Measurements from ENCODE around the gene STARD10. TPM values are rescaled to one million over a fixed set of nuclear protein-coding genes. Genes with fewer than 3 reads are reported as not detected.
"Not testable (repeated sequence)": the region's sequence is repeated elsewhere in the genome, so short reads cannot be mapped to it uniquely, and the experiment has no call there.

STARD10 gene
- total RNA-seq, 2 experiments from 2014 or later, result 4.0 to 4.5 TPM

- H3K9me3 Mint-ChIP-seq (ENCODE audit: insufficient read depth), result no peaks in the 10 kb centered on the region
- H3K4me3 Mint-ChIP-seq, result peak within 1 kb of the TSS; percentile 100
- H3K27me3 Mint-ChIP-seq (ENCODE audit: low read depth), result no peaks in the 10 kb centered on the region
- H3K36me3 Mint-ChIP-seq (ENCODE audit: low read depth), result peaks cover 70% of the 10 kb centered on the region
- POLR2A ChIA-PET, result interaction anchor here (0.6 to 2.1 kb wide), 8 partner anchors 13 to 733 kb away, joined by 3 to 15 read pairs (median 6); partner anchors contain the start of genes FCHSD2 and STARD10
- H3K27ac Mint-ChIP-seq, result peak within 1 kb of the TSS; percentile 99
- DNase-seq, result peak; percentile 88
- peaks cover 50% of the 10 kb centered on the region for H3K4me1 Mint-ChIP-seq (ENCODE audit: low read depth)
- CTCF ChIA-PET, result interaction anchor here (1.2 to 6.6 kb wide), 9 partner anchors 13 to 366 kb away, joined by 3 to 65 read pairs (median 7); partner anchors contain the start of genes FCHSD2 and STARD10
- peak; percentile 74 for ATAC-seq
Observed at GRCh38 chr11:72814286-72815109, 20.7 kb upstream of the STARD10 start, which contains the start of gene ATG16L2. ATG16L2 (plus strand) TSS chr11:72814411; CDS start chr11:72814446, 35 bp downstream.

- Mint-ChIP-seq H3K4me3 (peak overlapping the region; percentile 98), H3K27me3 (ENCODE audit: low read depth) (no peaks in the 10 kb centered on the region), H3K36me3 (ENCODE audit: low read depth) (peaks cover 70% of the 10 kb centered on the region), H3K9me3 (ENCODE audit: insufficient read depth) (no peaks in the 10 kb centered on the region), H3K4me1 (ENCODE audit: low read depth) (peaks cover 50% of the 10 kb centered on the region), H3K27ac (peak overlapping the region; percentile 97)
- POLR2A ChIA-PET, result interaction anchor here (0.6 to 1.6 kb wide), 13 partner anchors 16 to 764 kb away, joined by 3 to 21 read pairs (median 4); partner anchors contain the start of genes FCHSD2 and STARD10
- ATAC-seq (peak; percentile 69), DNase-seq (peak; percentile 83)
- CTCF ChIA-PET, result interaction anchor here (0.6 to 6.6 kb wide), 18 partner anchors 8 to 364 kb away, joined by 3 to 65 read pairs (median 4); partner anchors contain the start of genes FCHSD2 and STARD10
Observed at GRCh38 chr11:72813740-72814285, 20.0 kb upstream of the STARD10 start.

GRCh38 chr11:72812967-72813739, 19.3 kb upstream of the STARD10 start:
- Mint-ChIP-seq H3K36me3 (ENCODE audit: low read depth) (peaks cover 68% of the 10 kb centered on the region), H3K27ac (peak overlapping the region; percentile 97), H3K27me3 (ENCODE audit: low read depth) (no peaks in the 10 kb centered on the region), H3K9me3 (ENCODE audit: insufficient read depth) (no peaks in the 10 kb centered on the region), H3K4me3 (peak overlapping the region; percentile 98), H3K4me1 (ENCODE audit: low read depth) (peaks cover 52% of the 10 kb centered on the region)
- DNase-seq (peak; percentile 82), ATAC-seq (peak; percentile 45)
- CTCF ChIA-PET, result interaction anchor here (0.6 to 6.6 kb wide), 22 partner anchors 8 to 365 kb away, joined by 3 to 65 read pairs (median 4); partner anchors contain the start of genes FCHSD2 and STARD10
- POLR2A ChIA-PET, result interaction anchor here (0.6 to 1.6 kb wide), 10 partner anchors 16 to 765 kb away, joined by 3 to 21 read pairs (median 4); partner anchors contain the start of genes FCHSD2 and STARD10

DNA sequence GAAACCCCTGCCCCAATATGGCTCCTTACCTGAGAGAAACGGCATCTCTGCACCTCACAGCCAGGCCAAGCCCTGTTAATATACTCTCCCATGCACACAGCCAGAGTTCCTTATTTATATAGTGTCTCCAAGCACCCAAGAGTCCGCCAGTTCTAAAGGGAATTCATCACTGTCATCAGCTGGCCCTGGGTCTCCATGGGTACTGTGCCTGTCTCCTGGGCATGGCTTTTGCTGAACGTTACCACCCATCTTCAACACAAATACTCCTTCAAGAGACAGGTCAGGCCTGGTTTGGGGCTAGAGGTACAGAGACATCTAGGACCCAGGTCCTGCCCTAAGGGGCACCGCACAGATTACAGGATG, 18.7 kb upstream of the STARD10 start:
- ATAC-seq (no peak), DNase-seq (no peak)
- Mint-ChIP-seq H3K4me1 (ENCODE audit: low read depth) (peaks cover 52% of the 10 kb centered on the region), H3K4me3 (peak overlapping the region; percentile 98), H3K27me3 (ENCODE audit: low read depth) (no peaks in the 10 kb centered on the region), H3K9me3 (ENCODE audit: insufficient read depth) (no peaks in the 10 kb centered on the region), H3K36me3 (ENCODE audit: low read depth) (peaks cover 63% of the 10 kb centered on the region), H3K27ac (peak overlapping the region; percentile 97)
- CTCF ChIA-PET, result interaction anchor here (0.7 to 6.6 kb wide), 11 partner anchors 10 to 90 kb away, joined by 3 to 65 read pairs (median 7); partner anchors contain the start of gene STARD10
- POLR2A ChIA-PET, result interaction anchor here (1.0 to 1.5 kb wide), 3 partner anchors 15 to 87 kb away, joined by 3 to 21 read pairs (median 13); partner anchors contain the start of gene STARD10

- not testable (repeated sequence) for ATAC-seq; H3K27me3 Mint-ChIP-seq (ENCODE audit: low read depth); H3K9me3 Mint-ChIP-seq (ENCODE audit: insufficient read depth); DNase-seq
- ChIA-PET CTCF (interaction anchor here (0.6 to 6.6 kb wide), 6 partner anchors 18 to 367 kb away, joined by 3 to 65 read pairs (median 6); partner anchors contain the start of gene STARD10), POLR2A (interaction anchor here (0.6 to 0.9 kb wide), 2 partner anchors 10 to 331 kb away, joined by 3 read pairs; partner anchors contain the start of gene FCHSD2)
- Mint-ChIP-seq H3K4me3 (peak overlapping the region; percentile 68), H3K27ac (peak overlapping the region; percentile 29), H3K36me3 (ENCODE audit: low read depth) (peaks cover 59% of the 10 kb centered on the region), H3K4me1 (ENCODE audit: low read depth) (peaks cover 52% of the 10 kb centered on the region)
Observed at GRCh38 chr11:72811686-72812085, 17.8 kb upstream of the STARD10 start.

GRCh38 chr11:72808331-72808798, 14.5 kb upstream of the STARD10 start:
- Mint-ChIP-seq H3K27me3 (ENCODE audit: low read depth) (no peaks in the 10 kb centered on the region), H3K36me3 (ENCODE audit: low read depth) (peaks cover 45% of the 10 kb centered on the region)
- no peak for ATAC-seq

GRCh38 chr11:72807792-72808191, 13.9 kb upstream of the STARD10 start:
- Mint-ChIP-seq H3K36me3 (ENCODE audit: low read depth) (peaks cover 39% of the 10 kb centered on the region), H3K27me3 (ENCODE audit: low read depth) (no peaks in the 10 kb centered on the region), H3K4me1 (ENCODE audit: low read depth) (peaks cover 36% of the 10 kb centered on the region), H3K9me3 (ENCODE audit: insufficient read depth) (no peaks in the 10 kb centered on the region), H3K4me3 (no peak overlapping the region), H3K27ac (no peak overlapping the region)
- ATAC-seq, result no peak
- ChIA-PET POLR2A (interaction anchor here (1.2 kb wide), 1 partner anchor 8 kb away, joined by 3 read pairs; no protein-coding TSS in a partner anchor), CTCF (interaction anchor here (0.6 to 1.4 kb wide), 4 partner anchors 13 to 829 kb away, joined by 3 to 5 read pairs (median 4); partner anchors contain the start of gene STARD10)
- DNase-seq, result no peak

More at GRCh38 chr11:72808331-72808798, 14.5 kb upstream of the STARD10 start:
- ChIA-PET CTCF (interaction anchor here (0.6 to 1.8 kb wide), 4 partner anchors 16 to 830 kb away, joined by 3 to 5 read pairs (median 4); no protein-coding TSS in a partner anchor), POLR2A (no interaction called here)
- no peak for DNase-seq
- H3K27ac Mint-ChIP-seq, result no peak overlapping the region
- no peaks in the 10 kb centered on the region for H3K9me3 Mint-ChIP-seq (ENCODE audit: insufficient read depth)
- no peak overlapping the region for H3K4me3 Mint-ChIP-seq
- H3K4me1 Mint-ChIP-seq (ENCODE audit: low read depth), result peaks cover 40% of the 10 kb centered on the region

- no peaks in the 10 kb centered on the region for H3K27me3 Mint-ChIP-seq (ENCODE audit: low read depth)
- POLR2A ChIA-PET, result interaction anchor here (1.2 kb wide), 1 partner anchor 8 kb away, joined by 3 read pairs; no protein-coding TSS in a partner anchor
- H3K4me1 Mint-ChIP-seq (ENCODE audit: low read depth), result peaks cover 31% of the 10 kb centered on the region
- peaks cover 38% of the 10 kb centered on the region for H3K36me3 Mint-ChIP-seq (ENCODE audit: low read depth)
- no peaks in the 10 kb centered on the region for H3K9me3 Mint-ChIP-seq (ENCODE audit: insufficient read depth)
- CTCF ChIA-PET, result interaction anchor here (1.3 to 1.4 kb wide), 2 partner anchors 13 to 82 kb away, joined by 4 to 5 read pairs; partner anchors contain the start of gene STARD10
- H3K4me3 Mint-ChIP-seq, result no peak overlapping the region
- no peak overlapping the region for H3K27ac Mint-ChIP-seq
- no peak for DNase-seq
- no peak for ATAC-seq
Observed at GRCh38 chr11:72807021-72807693, 13.3 kb upstream of the STARD10 start.

GRCh38 chr11:72806378-72806777, 12.5 kb upstream of the STARD10 start:
- CTCF ChIA-PET, result not testable (repeated sequence)

DNA sequence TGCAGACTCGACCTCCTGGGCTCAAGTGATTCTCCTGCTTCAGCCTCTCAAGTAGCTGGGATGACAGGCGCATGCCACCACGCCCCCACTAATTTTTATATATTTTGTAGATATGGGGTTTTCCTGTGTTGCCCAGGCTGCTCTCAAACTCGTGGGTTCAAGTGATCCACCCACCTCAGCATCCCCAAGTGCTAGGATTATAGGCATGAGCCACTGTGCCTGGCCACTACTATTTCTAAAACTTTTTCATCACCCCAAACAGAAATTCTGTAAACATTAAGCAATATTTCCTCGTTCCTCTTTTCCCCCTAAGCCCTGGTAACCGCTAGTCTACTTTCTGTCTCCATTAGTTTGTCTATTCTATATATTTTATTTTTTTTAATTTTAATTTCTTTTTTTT, 11.4 kb upstream of the STARD10 start:
- DNase-seq (no peak), ATAC-seq (no peak)
- no peak overlapping the region for H3K27ac Mint-ChIP-seq
- ChIA-PET POLR2A (interaction anchor here (0.7 kb wide), 1 partner anchor 311 kb away, joined by 4 read pairs; no protein-coding TSS in a partner anchor), CTCF (interaction anchor here (1.1 kb wide), 1 partner anchor 8 kb away, joined by 3 read pairs; no protein-coding TSS in a partner anchor)
- H3K4me1 Mint-ChIP-seq (ENCODE audit: low read depth), result peaks cover 18% of the 10 kb centered on the region
- H3K9me3 Mint-ChIP-seq (ENCODE audit: insufficient read depth), result no peaks in the 10 kb centered on the region
- H3K36me3 Mint-ChIP-seq (ENCODE audit: low read depth), result peaks cover 26% of the 10 kb centered on the region
- H3K27me3 Mint-ChIP-seq (ENCODE audit: low read depth), result no peaks in the 10 kb centered on the region
- no peak overlapping the region for H3K4me3 Mint-ChIP-seq

More at GRCh38 chr11:72806378-72806777, 12.5 kb upstream of the STARD10 start:
- DNase-seq; H3K27me3 Mint-ChIP-seq (ENCODE audit: low read depth); H3K27ac Mint-ChIP-seq; H3K9me3 Mint-ChIP-seq (ENCODE audit: insufficient read depth); H3K4me3 Mint-ChIP-seq; ATAC-seq; POLR2A ChIA-PET: not testable (repeated sequence)
- Mint-ChIP-seq H3K36me3 (ENCODE audit: low read depth) (peaks cover 34% of the 10 kb centered on the region), H3K4me1 (ENCODE audit: low read depth) (peaks cover 26% of the 10 kb centered on the region)

Measured in activated CD8-positive, alpha-beta T cell treated with anti-CD3 and anti-CD28 coated beads, Interleukin-2, amount 10 ng/mL, durations not matched to agents 7 days and 5 days (primary cell).